ENCODE data around the gene TXNDC12. TPM values are rescaled to one million over a fixed set of nuclear protein-coding genes. Genes with fewer than 3 reads are reported as not detected.

TXNDC12 gene
- total RNA-seq, 4 donors from 2014 or later = 42.7 to 54.6 (median 48.7) TPM

GRCh38 chr1:51989582-51990477 lies 65.2 kb downstream of the TXNDC12 start:
- no peak overlapping the region for H3K27ac ChIP-seq
- H3K27me3 ChIP-seq = peaks cover 18% of the 10 kb centered on the region
- TF ChIP-seq POLR2A (IDR thresholded peaks at IDR 0.05) = no peak
- no peak for TF ChIP-seq CTCF (IDR thresholded peaks at IDR 0.05)
- no peaks in the 10 kb centered on the region for H3K4me1 ChIP-seq
- H3K9me3 ChIP-seq = no peaks in the 10 kb centered on the region
- no peaks in the 10 kb centered on the region for H3K36me3 ChIP-seq
- WGBS, 2 donors = 13 to 15% methylated on average over 22 to 27 of the region's 47 CpGs
- H3K4me3 ChIP-seq (replicated peaks in 1 of 3) = peak overlapping the region in 2 of 3 donors; percentile 25 to 30
- DNase-seq = no peak
- intact Hi-C loops (cut with DNase I) = loop anchor here (10.0 kb wide), 1 partner anchor 95 kb away; no protein-coding TSS in a partner anchor

GRCh38 chr1:51988254-51988653 lies 66.7 kb downstream of the TXNDC12 start:
- H3K27ac ChIP-seq = no peak overlapping the region
- H3K4me1 ChIP-seq = no peaks in the 10 kb centered on the region
- intact Hi-C loops (cut with DNase I) = no loop called here
- DNase-seq = no peak
- no peaks in the 10 kb centered on the region for H3K9me3 ChIP-seq
- no peaks in the 10 kb centered on the region for H3K36me3 ChIP-seq
- TF ChIP-seq POLR2A (IDR thresholded peaks at IDR 0.05) (no peak), CTCF (IDR thresholded peaks at IDR 0.05) (no peak)
- H3K4me3 ChIP-seq (replicated peaks in 1 of 3) = no peak overlapping the region
- peaks cover 18% of the 10 kb centered on the region for H3K27me3 ChIP-seq

GRCh38 chr1:51986718-51987117 lies 68.3 kb downstream of the TXNDC12 start:
- Histone ChIP-seq H3K27ac (no peak overlapping the region), H3K36me3 (no peaks in the 10 kb centered on the region), H3K4me1 (no peaks in the 10 kb centered on the region), H3K4me3 (replicated peaks in 1 of 3) (no peak overlapping the region), H3K9me3 (no peaks in the 10 kb centered on the region), H3K27me3 (peaks cover 18% of the 10 kb centered on the region)
- intact Hi-C loops (cut with DNase I) = no loop called here
- no peak for TF ChIP-seq CTCF (IDR thresholded peaks at IDR 0.05)
- TF ChIP-seq POLR2A (IDR thresholded peaks at IDR 0.05) = no peak
- DNase-seq = no peak
- 78 to 80% methylated on average over 4 of the region's 4 CpGs for WGBS, 2 donors

- Histone ChIP-seq H3K9me3 (no peaks in the 10 kb centered on the region), H3K36me3 (no peaks in the 10 kb centered on the region), H3K4me1 (no peaks in the 10 kb centered on the region), H3K4me3 (replicated peaks in 1 of 3) (no peak overlapping the region), H3K27me3 (no peaks in the 10 kb centered on the region), H3K27ac (no peak overlapping the region)
- intact Hi-C loops (cut with DNase I) = no loop called here
- TF ChIP-seq POLR2A (IDR thresholded peaks at IDR 0.05) (no peak), CTCF (IDR thresholded peaks at IDR 0.05) (no peak)
- WGBS, 2 donors = 89 to 94% methylated on average over 3 of the region's 3 CpGs
- DNase-seq = no peak
These were observed 72.8 kb downstream of the TXNDC12 start for GRCh38 chr1:51982161-51982560.

GRCh38 chr1:51981555-51981954 lies 73.4 kb downstream of the TXNDC12 start:
- H3K27me3 ChIP-seq = no peaks in the 10 kb centered on the region
- H3K36me3 ChIP-seq = no peaks in the 10 kb centered on the region
- TF ChIP-seq POLR2A (IDR thresholded peaks at IDR 0.05) = no peak
- TF ChIP-seq CTCF (IDR thresholded peaks at IDR 0.05) = no peak
- WGBS, 2 donors = 97 to 100% methylated on average over 1 of the region's 1 CpG
- DNase-seq = no peak
- no peaks in the 10 kb centered on the region for H3K9me3 ChIP-seq
- H3K27ac ChIP-seq = no peak overlapping the region
- H3K4me1 ChIP-seq = no peaks in the 10 kb centered on the region
- no peak overlapping the region for H3K4me3 ChIP-seq (replicated peaks in 1 of 3)
- intact Hi-C loops (cut with DNase I) = no loop called here
